Keratinocyte (primary cell): ENCODE data around the gene RNF166. TPM values are rescaled to one million over a fixed set of nuclear protein-coding genes. Genes with fewer than 3 reads are reported as not detected.

Experiments
- DNase-seq: peaks from one replicate; pipeline ENCODE4 v3.0.0-alpha.2; 2011; ENCODE audit warnings: low read depth, missing footprints, low spot score
- FAIRE-seq: peaks from 2 replicates; lab custom pipeline; 2011; peaks lifted over from hg19 to GRCh38; lab: Jason Lieb, UNC
- H2AFZ ChIP-seq: 2 replicates; pipeline ENCODE4 v1.6.0; 2012; ENCODE audit warnings: low read length, control low read depth, inconsistent platforms; ENCODE audit not compliant: control insufficient read depth
- H3K27ac ChIP-seq: 2 replicates; pipeline ENCODE4 v1.5.1; 2011; ENCODE audit warnings: low read length; ENCODE audit not compliant: control insufficient read depth, insufficient read depth
- H3K27me3 ChIP-seq: 3 replicates; pipeline ENCODE4 v1.6.0; 2011; ENCODE audit warnings: low read length; ENCODE audit not compliant: control insufficient read depth, insufficient read depth; ENCODE audit errors: extremely low read depth
- H3K36me3 ChIP-seq, 2 experiments: 2 replicates in 1 of 2; 3 replicates in 1 of 2; pipeline ENCODE4 v1.5.1; 2011; ENCODE audit warnings: low read length in 2 of 2, mild to moderate bottlenecking in 1 of 2; ENCODE audit not compliant: control insufficient read depth in 2 of 2, insufficient read depth in 2 of 2; ENCODE audit errors: extremely low read depth in 1 of 2
- H3K4me1 ChIP-seq: 3 replicates; pipeline ENCODE4 v1.5.1; 2011; ENCODE audit warnings: low read length; ENCODE audit not compliant: control insufficient read depth, insufficient read depth; ENCODE audit errors: extremely low read depth
- H3K4me2 ChIP-seq: 3 replicates; pipeline ENCODE4 v1.6.0; 2011; ENCODE audit warnings: low read depth, low read length; ENCODE audit not compliant: control insufficient read depth, insufficient read depth; ENCODE audit errors: extremely low read depth
- H3K4me3 ChIP-seq, 3 experiments: fragments of 200-600 bp in 1 of 3; sonication (generic) in 1 of 3; 2 replicates in 2 of 3; 3 replicates in 1 of 3; pipeline ENCODE4 v1.5.1; 2011 to 2016; ENCODE audit warnings: low read length in 3 of 3, mild to moderate bottlenecking in 3 of 3, control low read depth in 2 of 3, inconsistent platforms in 1 of 3, low read depth in 1 of 3, mixed read lengths in 1 of 3, mixed run types in 1 of 3, moderate library complexity in 1 of 3; ENCODE audit not compliant: control insufficient read depth in 2 of 3, insufficient read depth in 2 of 3; ENCODE audit errors: extremely low read depth in 1 of 3
- H3K79me2 ChIP-seq: 2 replicates; pipeline ENCODE4 v1.6.0; 2012; ENCODE audit warnings: low read length; ENCODE audit not compliant: control insufficient read depth, insufficient read depth
- H3K9ac ChIP-seq: 3 replicates; pipeline ENCODE4 v1.6.0; 2011; ENCODE audit warnings: low read length; ENCODE audit not compliant: control insufficient read depth, insufficient read depth; ENCODE audit errors: extremely low read depth
- H3K9me1 ChIP-seq: 3 replicates; pipeline ENCODE4 v1.6.0; 2011; ENCODE audit warnings: low read length; ENCODE audit not compliant: control insufficient read depth, insufficient read depth; ENCODE audit errors: extremely low read depth
- H3K9me3 ChIP-seq: 2 replicates; pipeline ENCODE4 v1.5.1; 2012; ENCODE audit warnings: low read depth, low read length; ENCODE audit not compliant: control insufficient read depth
- H4K20me1 ChIP-seq: 3 replicates; pipeline ENCODE4 v1.6.0; 2011; ENCODE audit warnings: low read length; ENCODE audit not compliant: control insufficient read depth, insufficient read depth; ENCODE audit errors: extremely low read depth
- EZH2 ChIP-seq: IDR thresholded peaks from one replicate; pipeline ENCODE4 v1.6.1; 2012; ENCODE audit warnings: inconsistent platforms, mild to moderate bottlenecking, low read length, moderate library complexity
- dilution Hi-C: fragments of 300-500 bp; cut with MboI; formaldehyde crosslinking; loops from one replicate; pipeline ENCODE4 v1.7.0; 2020; ENCODE audit warnings: low sequenced_read_pairs; ENCODE audit not compliant: extremely low pct_ligation_motif_present
- polyA plus RNA-seq, 5 experiments: library from polyadenylated mRNA; depleted of rRNA in 3 of 5; stranded (reverse) in 3 of 5; stranded (forward) in 1 of 5; unstranded in 1 of 5; fragments of >200 nt; gene quantifications; 1 replicate in 1 of 5; 2 replicates in 3 of 5; 3 replicates in 1 of 5; pipeline versions ENCODE4 v1.2.1 to v1.2.3, GENCODE V29; 2011 to 2012; ENCODE audit warnings: missing spikeins in 2 of 5, low read depth in 1 of 5, low replicate concordance in 1 of 5
- TF ChIP-seq, protein P1 (sequence below), 3 experiments: IDR thresholded peaks in 1 of 3; conservative IDR thresholded peaks in 1 of 3; optimal IDR thresholded peaks in 1 of 3; 2 replicates in 2 of 3; 3 replicates in 1 of 3; pipeline versions ENCODE3 to v1.5.1; 2011; ENCODE audit warnings: low read length in 3 of 3, mild to moderate bottlenecking in 3 of 3, moderate library complexity in 2 of 3, control low read depth in 1 of 3, inconsistent platforms in 1 of 3; ENCODE audit not compliant: insufficient read depth in 2 of 3; ENCODE audit errors: extremely low read depth in 1 of 3

RNF166 gene
- polyA plus RNA-seq, 1 donor (not counting 4 experiments of a cell fraction or from before 2014, with no cell fraction given) = 3.4 TPM

DNA sequence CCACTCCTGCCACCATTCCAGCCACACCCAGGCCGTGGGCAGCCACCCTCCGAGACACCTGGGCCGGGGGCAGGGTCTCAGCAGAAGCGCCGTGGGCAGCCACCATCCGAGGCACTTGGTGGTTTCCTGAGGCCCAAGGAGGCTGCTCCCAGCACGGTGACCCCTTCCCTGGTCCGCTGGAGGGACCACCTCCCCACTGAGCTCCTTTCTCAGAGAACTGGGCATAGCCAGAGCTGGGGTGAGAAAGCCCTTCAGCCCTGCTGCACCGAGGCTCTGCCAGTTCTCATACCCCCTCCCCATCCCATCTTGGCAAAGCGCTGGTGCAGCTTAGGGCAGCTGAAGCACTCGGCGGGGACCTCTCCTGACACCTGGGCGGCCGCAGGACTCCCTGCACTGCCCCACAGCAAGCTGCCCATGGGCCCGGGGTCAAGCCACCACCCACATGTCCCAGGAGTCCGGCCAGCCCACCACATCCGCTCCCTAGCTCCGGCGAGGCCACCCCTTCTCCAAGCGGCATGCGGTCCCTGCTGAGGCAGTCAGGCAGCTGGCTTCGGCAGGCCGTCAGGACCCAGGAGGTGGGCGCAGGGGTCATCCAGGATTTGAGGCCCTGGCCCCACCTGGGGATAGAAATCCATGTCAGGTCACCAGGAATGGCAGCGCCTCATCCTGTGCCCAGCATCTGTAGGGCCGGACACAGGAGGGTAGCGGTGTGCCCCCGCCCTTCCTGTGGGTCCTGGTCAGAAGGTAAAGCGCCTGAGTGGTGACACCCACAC lies 54.0 kb downstream of the RNF166 start:
- Histone ChIP-seq H3K9me3 (no peaks in the 10 kb centered on the region), H3K4me2 (no peak overlapping the region), H3K9ac (no peak overlapping the region), H3K4me1 (no peaks in the 10 kb centered on the region), H4K20me1 (peaks cover 12% of the 10 kb centered on the region), H3K36me3 (peaks cover 33 to 41% of the 10 kb centered on the region in 2 experiments), H3K9me1 (no peaks in the 10 kb centered on the region), H3K27me3 (no peaks in the 10 kb centered on the region), H2AFZ (no peak overlapping the region), H3K79me2 (peaks cover 3% of the 10 kb centered on the region), H3K4me3 (no peak overlapping the region), H3K27ac (no peak overlapping the region)
- TF ChIP-seq EZH2 = no peak
- TF ChIP-seq, protein P1, sequence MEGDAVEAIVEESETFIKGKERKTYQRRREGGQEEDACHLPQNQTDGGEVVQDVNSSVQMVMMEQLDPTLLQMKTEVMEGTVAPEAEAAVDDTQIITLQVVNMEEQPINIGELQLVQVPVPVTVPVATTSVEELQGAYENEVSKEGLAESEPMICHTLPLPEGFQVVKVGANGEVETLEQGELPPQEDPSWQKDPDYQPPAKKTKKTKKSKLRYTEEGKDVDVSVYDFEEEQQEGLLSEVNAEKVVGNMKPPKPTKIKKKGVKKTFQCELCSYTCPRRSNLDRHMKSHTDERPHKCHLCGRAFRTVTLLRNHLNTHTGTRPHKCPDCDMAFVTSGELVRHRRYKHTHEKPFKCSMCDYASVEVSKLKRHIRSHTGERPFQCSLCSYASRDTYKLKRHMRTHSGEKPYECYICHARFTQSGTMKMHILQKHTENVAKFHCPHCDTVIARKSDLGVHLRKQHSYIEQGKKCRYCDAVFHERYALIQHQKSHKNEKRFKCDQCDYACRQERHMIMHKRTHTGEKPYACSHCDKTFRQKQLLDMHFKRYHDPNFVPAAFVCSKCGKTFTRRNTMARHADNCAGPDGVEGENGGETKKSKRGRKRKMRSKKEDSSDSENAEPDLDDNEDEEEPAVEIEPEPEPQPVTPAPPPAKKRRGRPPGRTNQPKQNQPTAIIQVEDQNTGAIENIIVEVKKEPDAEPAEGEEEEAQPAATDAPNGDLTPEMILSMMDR (optimal IDR thresholded peaks at IDR 0.05 in 1 of 3, IDR thresholded peaks at IDR 0.05 in 1 of 3, conservative IDR thresholded peaks at IDR 0.05 in 1 of 3; ENCODE audit: extremely low read depth in 1 of 3, insufficient read depth in 2 of 3, low read length in 3 of 3) = no peak
- no peak for FAIRE-seq
- DNase-seq = no peak
- dilution Hi-C loops = loop anchor here (25.0 kb wide), 1 partner anchor 110 kb away; no protein-coding TSS in a partner anchor

DNA sequence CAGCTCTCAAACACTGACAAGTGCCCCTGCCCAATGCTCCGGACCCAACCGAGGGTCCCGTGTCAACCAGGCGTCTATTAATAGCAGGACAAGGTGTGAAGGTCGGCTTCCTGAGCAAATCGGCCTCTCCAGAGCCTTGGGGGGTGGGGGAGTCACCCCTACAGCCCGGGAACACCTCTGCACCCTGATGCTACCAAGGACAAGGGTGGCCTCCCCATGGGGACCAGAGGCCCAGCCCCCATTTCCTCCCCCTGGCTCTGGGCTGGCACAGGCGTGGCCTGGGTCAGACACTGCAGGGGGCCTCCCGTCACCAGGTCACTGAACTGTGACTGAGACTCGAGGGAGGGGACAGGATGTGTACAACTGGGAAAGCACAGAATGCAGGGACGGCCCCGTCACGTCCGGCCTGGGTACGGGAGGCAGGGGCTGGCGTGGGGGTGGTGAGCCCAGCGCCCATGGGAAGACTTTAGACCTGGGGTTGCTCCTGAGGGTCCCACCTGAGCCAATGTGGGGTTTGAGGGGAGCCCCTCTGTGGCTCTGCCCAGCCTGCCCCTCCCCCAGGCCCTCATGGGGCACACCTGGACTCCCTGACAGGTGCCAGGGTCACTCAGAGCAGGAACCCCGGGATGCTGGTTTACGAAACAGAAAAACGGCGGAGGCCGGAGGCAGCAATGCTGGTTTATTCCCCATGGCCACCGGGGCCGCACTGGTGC lies 54.8 kb downstream of the RNF166 start:
- H3K4me3 ChIP-seq = peak overlapping the region in 1 of 3 experiments; percentile 22
- H3K9me1 ChIP-seq = no peaks in the 10 kb centered on the region
- DNase-seq (no peak), FAIRE-seq (no peak)
- peaks cover 6% of the 10 kb centered on the region for H4K20me1 ChIP-seq
- H2AFZ ChIP-seq = no peak overlapping the region
- TF ChIP-seq, protein P1 (optimal IDR thresholded peaks at IDR 0.05 in 1 of 3, IDR thresholded peaks at IDR 0.05 in 1 of 3, conservative IDR thresholded peaks at IDR 0.05 in 1 of 3; ENCODE audit: extremely low read depth in 1 of 3, insufficient read depth in 2 of 3, low read length in 3 of 3) = no peak
- no peak for TF ChIP-seq EZH2
- H3K79me2 ChIP-seq = no peaks in the 10 kb centered on the region
- no peaks in the 10 kb centered on the region for H3K27me3 ChIP-seq
- no peaks in the 10 kb centered on the region for H3K4me1 ChIP-seq
- no peaks in the 10 kb centered on the region for H3K9me3 ChIP-seq
- no peak overlapping the region for H3K9ac ChIP-seq
- peaks cover 31 to 34% of the 10 kb centered on the region in 2 experiments for H3K36me3 ChIP-seq
- dilution Hi-C loops = loop anchor here (25.0 kb wide), 1 partner anchor 111 kb away; no protein-coding TSS in a partner anchor
- no peak overlapping the region for H3K27ac ChIP-seq
- H3K4me2 ChIP-seq = peak overlapping the region; percentile 22
